H1 (cell line): ENCODE results near the gene SEZ6. TPM values are rescaled to one million over a fixed set of nuclear protein-coding genes. Genes with fewer than 3 reads are reported as not detected.

Experiments
- PHF8 ChIP-seq: fragments of 200-600 bp; sonication (generic); conservative IDR thresholded peaks from 2 replicates; pipeline ENCODE4 v1.7.1; 2012; ENCODE audit warnings: low read depth, mild to moderate bottlenecking, inconsistent platforms, low read length, moderate library complexity
- SRF ChIP-seq: IDR thresholded peaks from 2 replicates; pipeline ENCODE4 v1.6.1; 2011; ENCODE audit warnings: mild to moderate bottlenecking, low read depth, low read length, moderate library complexity
- polyA plus RNA-seq, 7 experiments: library from polyadenylated mRNA; depleted of rRNA in 3 of 7; stranded (reverse) in 5 of 7; unstranded in 2 of 7; fragments of >200 nt in 5 of 7; fragments of 200-250 nt in 2 of 7; gene quantifications; 1 replicate in 5 of 7; 2 replicates in 1 of 7; 4 replicates in 1 of 7; pipeline versions ENCODE4 v1.2.1 to v1.2.3, GENCODE V29; 2011 to 2013; ENCODE audit warnings: missing spikeins in 2 of 7, mixed read lengths in 2 of 7
- total RNA-seq: library from RNA; stranded (reverse); fragmentation: NEBNext Ultra II Directional; extraction: Animal tissue kit (Norgen Biotek cat#: 25700); gene quantifications from 2 replicates; pipeline ENCODE4 v1.2.1, GENCODE V29; 2021

The SEZ6 gene
- total and polyA plus RNA-seq, 2 of the 8 experiments (the other 6 are each of a cell fraction or from before 2014, with no cell fraction given) = 6.9 to 16.1 TPM

- TF ChIP-seq PHF8 (no peak), SRF (no peak)
These were observed 36.0 kb downstream of the SEZ6 start (continued) for GRCh38 chr17:28969706-28970393.
